Measurements from ENCODE around the gene RND2. TPM values are rescaled to one million over a fixed set of nuclear protein-coding genes. Genes with fewer than 3 reads are reported as not detected.
A peak's percentile ranks its signal among the peaks of the same experiment; 100 is the strongest.

The RND2 gene
- total RNA-seq, 1 donor from 2014 or later, result 7.3 TPM

DNA sequence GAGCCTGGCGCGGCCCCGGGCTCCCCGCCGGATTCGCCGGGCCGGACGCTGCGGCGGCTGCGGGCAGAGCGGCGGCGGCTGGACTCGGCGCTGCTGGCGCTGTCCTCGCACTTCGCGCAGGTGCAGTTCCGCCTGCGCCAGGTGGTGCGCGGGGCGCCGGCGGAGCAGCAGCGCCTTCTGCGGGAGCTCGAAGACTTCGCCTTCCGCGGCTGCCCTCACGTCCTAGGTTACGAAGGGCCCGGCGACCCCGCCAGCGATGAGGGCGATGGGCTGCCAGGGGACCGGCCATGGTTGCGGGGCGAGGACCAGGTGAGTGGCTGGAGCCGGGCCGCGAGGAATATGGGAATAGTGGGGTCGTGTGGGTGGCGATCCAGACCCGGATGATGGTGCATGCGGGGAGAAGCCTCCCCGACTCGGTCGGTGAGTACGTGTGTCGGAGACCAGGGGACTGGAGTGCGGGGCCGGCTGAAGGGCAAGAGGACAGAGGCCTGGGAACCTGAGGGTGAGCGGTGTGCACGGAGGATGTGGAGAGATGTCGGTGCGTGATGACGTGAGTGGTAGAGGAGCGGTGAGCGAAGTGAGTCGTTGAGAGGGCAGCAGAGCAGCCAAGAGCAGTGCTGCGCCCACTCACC, 44.1 kb upstream of the RND2 start:
- intact Hi-C loops (cut with DNase I), result loop anchor here (1.0 kb wide), 1 partner anchor 17 kb away; the partner anchor contains the start of gene RPL27
- TF ChIP-seq, protein P1, sequence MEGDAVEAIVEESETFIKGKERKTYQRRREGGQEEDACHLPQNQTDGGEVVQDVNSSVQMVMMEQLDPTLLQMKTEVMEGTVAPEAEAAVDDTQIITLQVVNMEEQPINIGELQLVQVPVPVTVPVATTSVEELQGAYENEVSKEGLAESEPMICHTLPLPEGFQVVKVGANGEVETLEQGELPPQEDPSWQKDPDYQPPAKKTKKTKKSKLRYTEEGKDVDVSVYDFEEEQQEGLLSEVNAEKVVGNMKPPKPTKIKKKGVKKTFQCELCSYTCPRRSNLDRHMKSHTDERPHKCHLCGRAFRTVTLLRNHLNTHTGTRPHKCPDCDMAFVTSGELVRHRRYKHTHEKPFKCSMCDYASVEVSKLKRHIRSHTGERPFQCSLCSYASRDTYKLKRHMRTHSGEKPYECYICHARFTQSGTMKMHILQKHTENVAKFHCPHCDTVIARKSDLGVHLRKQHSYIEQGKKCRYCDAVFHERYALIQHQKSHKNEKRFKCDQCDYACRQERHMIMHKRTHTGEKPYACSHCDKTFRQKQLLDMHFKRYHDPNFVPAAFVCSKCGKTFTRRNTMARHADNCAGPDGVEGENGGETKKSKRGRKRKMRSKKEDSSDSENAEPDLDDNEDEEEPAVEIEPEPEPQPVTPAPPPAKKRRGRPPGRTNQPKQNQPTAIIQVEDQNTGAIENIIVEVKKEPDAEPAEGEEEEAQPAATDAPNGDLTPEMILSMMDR (IDR thresholded peaks at IDR 0.05), result peak in 1 of 3 experiments; percentile 23
- DNase-seq (ENCODE audit: low spot score in 2 of 2), result no peak
- Histone ChIP-seq H3K9me3 (no peaks in the 10 kb centered on the region), H3K4me3 (peak overlapping the region; percentile 96 to 98), H3K27ac (peak overlapping the region; percentile 57 to 63), H3K4me1 (peaks cover 0 to 9% of the 10 kb centered on the region in 2 donors), H3K36me3 (peaks cover 6 to 8% of the 10 kb centered on the region in 2 donors), H3K27me3 (no peaks in the 10 kb centered on the region)

DNA sequence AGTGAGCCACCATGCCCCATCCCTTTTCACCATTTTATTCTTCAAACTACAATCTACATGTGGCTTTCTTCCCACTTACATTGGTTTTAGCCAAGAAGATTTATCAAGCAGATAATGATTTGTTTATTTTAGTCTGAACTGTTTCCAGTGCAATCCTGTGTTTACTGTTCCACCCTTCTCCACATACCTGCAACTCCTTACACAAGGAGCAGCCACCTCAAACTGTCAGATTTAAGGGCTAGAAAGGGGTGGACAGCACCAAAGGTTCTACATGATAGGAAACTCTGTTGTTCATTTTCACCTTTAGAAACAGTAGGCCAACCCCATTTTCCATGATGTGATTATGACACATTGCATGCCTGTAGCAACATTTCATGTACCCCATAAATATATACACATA, 42.8 kb upstream of the RND2 start:
- Histone ChIP-seq H3K36me3 (peaks cover 17% of the 10 kb centered on the region in 2 donors), H3K27ac (no peak overlapping the region), H3K27me3 (no peaks in the 10 kb centered on the region), H3K4me3 (peak overlapping the region in 1 of 2 donors; percentile 96), H3K9me3 (no peaks in the 10 kb centered on the region), H3K4me1 (peaks cover 0 to 9% of the 10 kb centered on the region in 2 donors)
- intact Hi-C loops (cut with DNase I), result no loop called here
- no peak for DNase-seq (ENCODE audit: low spot score in 2 of 2)
- TF ChIP-seq, protein P1 (IDR thresholded peaks at IDR 0.05), result no peak

- peaks cover 46% of the 10 kb centered on the region in 2 donors for H3K36me3 ChIP-seq
Observed at GRCh38 chr17:42985225-42985624, 39.8 kb upstream of the RND2 start.

DNA sequence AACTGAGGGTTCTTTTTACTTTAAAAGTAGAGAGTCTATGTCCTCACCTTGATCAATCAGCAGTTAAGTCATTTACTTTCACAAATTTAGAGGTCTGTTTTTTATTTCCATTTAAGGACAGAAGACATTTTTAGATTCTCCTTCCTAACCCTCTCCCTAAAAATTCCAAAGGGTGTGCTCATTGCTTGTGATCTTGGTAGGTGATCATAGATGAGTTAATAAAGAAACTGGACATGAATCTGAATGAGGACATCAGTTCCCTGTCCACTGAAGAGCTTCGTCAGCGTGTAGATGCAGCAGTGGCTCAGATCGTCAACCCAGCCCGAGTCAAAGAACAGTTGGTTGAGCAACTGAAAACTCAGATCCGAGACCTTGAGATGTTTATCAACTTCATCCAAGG, 35.9 kb upstream of the RND2 start:
- no peak overlapping the region for H3K4me3 ChIP-seq
- no peak for DNase-seq (ENCODE audit: low spot score in 2 of 2)
- no peak overlapping the region for H3K27ac ChIP-seq
- intact Hi-C loops (cut with DNase I), result no loop called here
- TF ChIP-seq, protein P1 (IDR thresholded peaks at IDR 0.05), result no peak
- no peaks in the 10 kb centered on the region for H3K4me1 ChIP-seq
- H3K36me3 ChIP-seq, result peaks cover 62 to 69% of the 10 kb centered on the region in 2 donors
- no peaks in the 10 kb centered on the region for H3K9me3 ChIP-seq
- no peaks in the 10 kb centered on the region for H3K27me3 ChIP-seq

More at GRCh38 chr17:42985225-42985624, 39.8 kb upstream of the RND2 start:
- Histone ChIP-seq H3K27ac (no peak overlapping the region), H3K4me1 (peaks cover 0 to 4% of the 10 kb centered on the region in 2 donors), H3K4me3 (no peak overlapping the region), H3K9me3 (no peaks in the 10 kb centered on the region), H3K27me3 (no peaks in the 10 kb centered on the region)
- no peak for DNase-seq (ENCODE audit: low spot score in 2 of 2)
- TF ChIP-seq, protein P1 (IDR thresholded peaks at IDR 0.05), result no peak
- intact Hi-C loops (cut with DNase I), result no loop called here

- intact Hi-C loops (cut with DNase I), result loop anchor here (10.0 kb wide), 1 partner anchor 145 kb away; the partner anchor contains the start of gene AOC2
- no peaks in the 10 kb centered on the region for H3K4me1 ChIP-seq
- no peak overlapping the region for H3K4me3 ChIP-seq
- no peaks in the 10 kb centered on the region for H3K9me3 ChIP-seq
- no peak for DNase-seq (ENCODE audit: low spot score in 2 of 2)
- H3K36me3 ChIP-seq, result peaks cover 61 to 68% of the 10 kb centered on the region in 2 donors
- no peaks in the 10 kb centered on the region for H3K27me3 ChIP-seq
- TF ChIP-seq, protein P1 (IDR thresholded peaks at IDR 0.05), result no peak
- no peak overlapping the region for H3K27ac ChIP-seq
Observed at GRCh38 chr17:42989726-42990652, 35.0 kb upstream of the RND2 start.
